RWPE1 (cell line): ENCODE data around the gene KBTBD13.

Experiments used
- CTCF ChIA-PET: fragments of 350-600 bp; sonication (Branson Sonifier 250); formaldehyde crosslinking; extraction: SDS; loops from one replicate; lab custom pipeline; 2021; lab: Yijun Ruan, JAX
- POLR2A ChIA-PET: fragments of 400-600 bp; formaldehyde crosslinking; extraction: SDS; loops from one replicate; lab custom pipeline; 2020; ENCODE audit warnings: antibody characterized with exemption; ENCODE audit not compliant: low non-redundant PET; lab: Yijun Ruan, JAX
- DNase-seq: peaks from one replicate; pipeline ENCODE4 v3.0.0; 2012; ENCODE audit warnings: low spot score
- H3K27ac ChIP-seq: fragments of 450-650 bp; 2 replicates; pipeline ENCODE4 v1.5.1; 2017
- CTCF ChIP-seq: fragments of 450-650 bp; conservative IDR thresholded peaks from 2 replicates; pipeline ENCODE4 v1.5.1; 2017; ENCODE audit warnings: low read depth, mild to moderate bottlenecking

The KBTBD13 gene

GRCh38 chr15:65081758-65082157 lies 5.2 kb downstream of the KBTBD13 start:
- ChIA-PET CTCF (no interaction called here), POLR2A (no interaction called here)
- DNase-seq: no peak
- H3K27ac ChIP-seq: no peak overlapping the region
- no peak for TF ChIP-seq CTCF

GRCh38 chr15:65082303-65082953 lies 5.9 kb downstream of the KBTBD13 start:
- ChIA-PET CTCF (no interaction called here), POLR2A (no interaction called here)
- H3K27ac ChIP-seq: no peak overlapping the region
- no peak for DNase-seq
- TF ChIP-seq CTCF: no peak

GRCh38 chr15:65083262-65083701 lies 6.7 kb downstream of the KBTBD13 start:
- ChIA-PET POLR2A (no interaction called here), CTCF (no interaction called here)
- no peak for DNase-seq
- no peak for TF ChIP-seq CTCF
- H3K27ac ChIP-seq: no peak overlapping the region

- no peak overlapping the region for H3K27ac ChIP-seq
- CTCF ChIA-PET: interaction anchor here (0.5 to 1.4 kb wide), 3 partner anchors 16 to 639 kb away, joined by 3 to 4 read pairs (median 3); partner anchors contain the start of gene RASL12
- POLR2A ChIA-PET: no interaction called here
- DNase-seq: no peak
- TF ChIP-seq CTCF: no peak
These were observed 8.1 kb downstream of the KBTBD13 start for GRCh38 chr15:65084500-65085206.

- no peak for DNase-seq
- ChIA-PET CTCF (interaction anchor here (0.6 to 1.4 kb wide), 2 partner anchors 17 to 234 kb away, joined by 3 read pairs; partner anchors contain the start of gene RASL12), POLR2A (no interaction called here)
- no peak overlapping the region for H3K27ac ChIP-seq
- TF ChIP-seq CTCF: no peak
These were observed 8.7 kb downstream of the KBTBD13 start for GRCh38 chr15:65085207-65085753.

- H3K27ac ChIP-seq: no peak overlapping the region
- POLR2A ChIA-PET: no interaction called here
- peak; percentile 27; the same call in 1 of the 2 replicates for TF ChIP-seq CTCF
- CTCF ChIA-PET: interaction anchor here (0.6 to 1.5 kb wide), 3 partner anchors 9 to 233 kb away, joined by 3 to 9 read pairs (median 4); no protein-coding TSS in a partner anchor
- DNase-seq: peak; percentile 20
These were observed 9.6 kb downstream of the KBTBD13 start for GRCh38 chr15:65085990-65086679.
